Activated CD8-positive, alpha-beta T cell treated with anti-CD3 and anti-CD28 coated beads, Interleukin-2, amount 10 ng/mL, durations not matched to agents 7 days and 5 days (primary cell): Measurements from ENCODE around the gene CEP128. TPM values are rescaled to one million over a fixed set of nuclear protein-coding genes. Genes with fewer than 3 reads are reported as not detected.
A peak's percentile ranks its signal among the peaks of the same experiment; 100 is the strongest.

Source experiments
- ATAC-seq: fragments of 150-1000 bp; cut with Tn5 transposase; one replicate; pipeline ENCODE4 v1.10.0; 2021; ENCODE audit warnings: moderate library complexity
- CTCF ChIA-PET: fragments of 350-600 bp; sonication (Branson Sonifier 250); formaldehyde crosslinking; loops from one replicate; lab custom pipeline; 2021; ENCODE audit warnings: antibody characterized with exemption; lab: Charles Lee
- POLR2A ChIA-PET: fragments of 350-600 bp; sonication (Branson Sonifier 250); formaldehyde crosslinking; loops from one replicate; lab custom pipeline; 2021; ENCODE audit warnings: antibody characterized with exemption; lab: Charles Lee
- DNase-seq: peaks from one replicate; pipeline ENCODE4 v3.0.0-alpha.2; 2020
- H3K27ac Mint-ChIP-seq: one replicate; pipeline ENCODE4 v1.8.0; 2021; ENCODE audit warnings: mild to moderate bottlenecking, mixed read lengths
- H3K27me3 Mint-ChIP-seq: one replicate; pipeline ENCODE4 v1.8.0; 2021; ENCODE audit warnings: low read depth, mixed read lengths
- H3K36me3 Mint-ChIP-seq: one replicate; pipeline ENCODE4 v1.8.0; 2021; ENCODE audit warnings: low read depth, mixed read lengths
- H3K4me1 Mint-ChIP-seq: one replicate; pipeline ENCODE4 v1.8.0; 2021; ENCODE audit warnings: low read depth, mixed read lengths
- H3K4me3 Mint-ChIP-seq: one replicate; pipeline ENCODE4 v1.8.0; 2021; ENCODE audit warnings: mild to moderate bottlenecking, mixed read lengths
- H3K9me3 Mint-ChIP-seq: one replicate; pipeline ENCODE4 v1.8.0; 2022; ENCODE audit warnings: mixed read lengths; ENCODE audit not compliant: insufficient read depth
- total RNA-seq, 2 experiments: library from RNA; stranded (reverse); gene quantifications; one replicate each; pipeline ENCODE4 v1.2.3, GENCODE V29; 2021

The CEP128 gene
- total RNA-seq, 2 experiments from 2014 or later = 32.9 to 35.8 TPM

- CTCF ChIA-PET = interaction anchor here (0.6 kb wide), 1 partner anchor 1953 kb away, joined by 3 read pairs; no protein-coding TSS in a partner anchor
- Mint-ChIP-seq H3K36me3 (no peaks in the 10 kb centered on the region), H3K9me3 (peaks cover 3% of the 10 kb centered on the region), H3K27ac (no peak overlapping the region), H3K4me3 (no peak overlapping the region), H3K27me3 (no peaks in the 10 kb centered on the region), H3K4me1 (peaks cover 10% of the 10 kb centered on the region)
- POLR2A ChIA-PET = no interaction called here
- DNase-seq (no peak), ATAC-seq (no peak)
Observed at GRCh38 chr14:80494769-80495168, 446.8 kb downstream of the CEP128 start.

DNA sequence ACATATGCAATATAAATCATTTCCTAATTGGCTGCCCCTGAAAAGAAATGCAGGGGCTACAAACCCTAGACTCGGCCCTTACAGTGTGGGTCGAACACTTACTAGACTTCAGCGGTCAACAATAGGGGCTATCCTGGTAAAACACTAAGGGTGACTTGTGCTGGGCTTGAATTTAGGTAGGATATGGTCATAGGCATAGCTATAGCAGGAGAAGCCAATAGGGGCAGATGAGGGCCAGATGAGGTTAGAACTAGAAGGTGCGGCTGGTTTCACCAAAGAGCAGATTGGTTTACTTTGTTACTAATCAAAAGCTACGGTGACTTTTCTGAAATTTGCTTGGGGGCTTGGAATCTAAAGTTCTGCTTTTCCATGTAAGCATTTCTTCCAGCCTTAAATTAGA is 447.9 kb downstream of the CEP128 start:
- Mint-ChIP-seq H3K4me3 (no peak overlapping the region), H3K27me3 (no peaks in the 10 kb centered on the region), H3K27ac (no peak overlapping the region), H3K4me1 (peaks cover 10% of the 10 kb centered on the region), H3K36me3 (no peaks in the 10 kb centered on the region), H3K9me3 (peaks cover 3% of the 10 kb centered on the region)
- ChIA-PET CTCF (no interaction called here), POLR2A (no interaction called here)
- DNase-seq (no peak), ATAC-seq (no peak)

DNA sequence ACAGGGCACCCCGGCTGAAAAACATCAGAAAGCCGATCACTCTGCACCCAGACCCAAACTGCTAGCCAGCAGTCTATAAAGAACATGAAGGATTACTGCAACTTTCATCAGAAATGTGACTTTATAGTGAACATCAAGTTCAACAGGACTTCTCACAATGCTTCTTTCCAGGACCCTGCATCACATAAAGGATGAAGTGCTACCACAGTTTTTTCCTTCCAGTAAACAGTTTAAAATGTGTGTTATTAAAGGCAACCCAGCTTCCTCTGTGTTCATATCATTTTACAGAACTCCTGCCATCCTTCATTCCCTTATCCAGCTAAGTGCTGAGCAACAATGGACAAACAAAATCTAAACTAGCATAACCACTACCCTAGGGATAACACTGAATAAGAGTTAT is 449.9 kb downstream of the CEP128 start:
- H3K4me1 Mint-ChIP-seq = peaks cover 10% of the 10 kb centered on the region
- ATAC-seq (no peak), DNase-seq (no peak)
- peaks cover 3% of the 10 kb centered on the region for H3K9me3 Mint-ChIP-seq
- no peaks in the 10 kb centered on the region for H3K36me3 Mint-ChIP-seq
- POLR2A ChIA-PET = no interaction called here
- CTCF ChIA-PET = no interaction called here
- H3K27ac Mint-ChIP-seq = no peak overlapping the region
- H3K27me3 Mint-ChIP-seq = no peaks in the 10 kb centered on the region
- H3K4me3 Mint-ChIP-seq = no peak overlapping the region

DNA sequence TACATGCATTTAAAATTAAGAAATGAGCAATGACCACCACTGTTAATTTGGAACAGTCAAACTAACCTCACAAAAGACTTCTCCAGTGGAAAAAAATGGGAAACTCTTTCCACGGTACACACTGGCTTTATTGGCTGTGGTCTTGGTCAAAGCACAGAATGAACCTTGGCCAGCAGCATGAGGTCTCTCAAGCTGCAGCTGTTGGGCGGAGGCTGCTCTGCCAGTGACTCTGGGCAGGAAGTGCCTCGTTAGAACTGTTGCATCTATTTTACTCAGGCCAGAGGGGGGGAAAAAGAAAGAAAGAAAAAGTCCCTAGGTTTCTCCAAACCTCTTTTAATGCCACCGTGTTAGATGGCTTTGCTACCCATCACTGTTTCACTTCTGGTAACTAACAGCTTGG is 450.4 kb downstream of the CEP128 start:
- DNase-seq = peak; percentile 20
- no peaks in the 10 kb centered on the region for H3K36me3 Mint-ChIP-seq
- ATAC-seq = no peak
- H3K9me3 Mint-ChIP-seq = peaks cover 3% of the 10 kb centered on the region
- CTCF ChIA-PET = no interaction called here
- peak overlapping the region; percentile 46 for H3K27ac Mint-ChIP-seq
- H3K27me3 Mint-ChIP-seq = no peaks in the 10 kb centered on the region
- H3K4me1 Mint-ChIP-seq = peaks cover 10% of the 10 kb centered on the region
- H3K4me3 Mint-ChIP-seq = no peak overlapping the region
- POLR2A ChIA-PET = no interaction called here

- POLR2A ChIA-PET = no interaction called here
- CTCF ChIA-PET = interaction anchor here (0.7 kb wide), 1 partner anchor 11 kb away, joined by 3 read pairs; no protein-coding TSS in a partner anchor
- ATAC-seq (no peak), DNase-seq (no peak)
- no peaks in the 10 kb centered on the region for H3K36me3 Mint-ChIP-seq
- H3K27ac Mint-ChIP-seq = no peak overlapping the region
- H3K4me3 Mint-ChIP-seq = no peak overlapping the region
- H3K4me1 Mint-ChIP-seq = peaks cover 10% of the 10 kb centered on the region
- peaks cover 3% of the 10 kb centered on the region for H3K9me3 Mint-ChIP-seq
- no peaks in the 10 kb centered on the region for H3K27me3 Mint-ChIP-seq
Observed at GRCh38 chr14:80489513-80489912, 452.0 kb downstream of the CEP128 start.

DNA sequence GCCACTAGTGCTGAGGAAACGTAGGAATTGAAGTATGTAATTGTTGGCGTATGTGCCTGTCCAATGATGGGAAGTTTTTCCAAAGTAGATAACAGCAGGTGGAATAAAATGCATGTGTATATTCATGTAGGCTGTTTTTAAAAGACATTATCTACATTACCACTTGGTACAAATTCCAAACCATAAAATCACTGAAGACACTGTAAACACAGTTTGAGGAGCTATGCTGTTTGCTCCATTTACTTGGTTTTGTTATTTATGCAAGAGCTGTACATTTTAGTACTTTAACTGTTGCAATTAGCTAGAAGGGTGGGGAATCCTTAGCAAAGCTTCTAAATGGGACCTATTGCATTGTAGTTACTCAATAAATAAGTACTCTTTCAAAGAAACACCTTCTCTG is 455.8 kb downstream of the CEP128 start:
- ChIA-PET CTCF (no interaction called here), POLR2A (no interaction called here)
- no peaks in the 10 kb centered on the region for H3K36me3 Mint-ChIP-seq
- DNase-seq (no peak), ATAC-seq (no peak)
- H3K4me1 Mint-ChIP-seq = no peaks in the 10 kb centered on the region
- H3K27me3 Mint-ChIP-seq = no peaks in the 10 kb centered on the region
- H3K9me3 Mint-ChIP-seq = peaks cover 3% of the 10 kb centered on the region
- H3K4me3 Mint-ChIP-seq = no peak overlapping the region
- H3K27ac Mint-ChIP-seq = no peak overlapping the region

DNA sequence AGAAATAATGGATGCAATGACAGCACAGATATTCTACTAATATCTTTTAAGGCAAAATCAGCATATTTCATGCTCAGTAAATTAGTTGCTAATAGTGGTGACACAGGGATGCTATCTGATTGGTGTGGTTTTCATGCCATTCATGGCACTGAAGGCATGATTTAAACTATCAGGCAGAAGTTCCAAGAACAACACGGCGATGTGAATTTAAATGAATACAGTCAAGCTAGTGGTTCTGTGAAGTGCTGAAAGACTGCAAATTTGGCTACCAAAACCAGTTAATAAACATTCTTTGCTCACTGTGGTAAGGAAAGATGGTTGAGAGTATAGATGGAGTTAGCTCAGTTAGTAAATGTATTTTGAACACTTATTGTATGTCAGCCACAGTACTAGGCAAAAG is 458.2 kb downstream of the CEP128 start:
- ChIA-PET POLR2A (no interaction called here), CTCF (no interaction called here)
- Mint-ChIP-seq H3K4me3 (no peak overlapping the region), H3K27me3 (no peaks in the 10 kb centered on the region), H3K27ac (no peak overlapping the region), H3K4me1 (no peaks in the 10 kb centered on the region), H3K9me3 (no peaks in the 10 kb centered on the region), H3K36me3 (no peaks in the 10 kb centered on the region)
- ATAC-seq (no peak), DNase-seq (no peak)

- Mint-ChIP-seq H3K4me1 (no peaks in the 10 kb centered on the region), H3K36me3 (no peaks in the 10 kb centered on the region), H3K4me3 (no peak overlapping the region), H3K27ac (no peak overlapping the region), H3K9me3 (peaks cover 9% of the 10 kb centered on the region), H3K27me3 (no peaks in the 10 kb centered on the region)
- ChIA-PET CTCF (no interaction called here), POLR2A (no interaction called here)
- no peak for ATAC-seq
- no peak for DNase-seq
Observed at GRCh38 chr14:80477388-80478160, 464.0 kb downstream of the CEP128 start.

DNA sequence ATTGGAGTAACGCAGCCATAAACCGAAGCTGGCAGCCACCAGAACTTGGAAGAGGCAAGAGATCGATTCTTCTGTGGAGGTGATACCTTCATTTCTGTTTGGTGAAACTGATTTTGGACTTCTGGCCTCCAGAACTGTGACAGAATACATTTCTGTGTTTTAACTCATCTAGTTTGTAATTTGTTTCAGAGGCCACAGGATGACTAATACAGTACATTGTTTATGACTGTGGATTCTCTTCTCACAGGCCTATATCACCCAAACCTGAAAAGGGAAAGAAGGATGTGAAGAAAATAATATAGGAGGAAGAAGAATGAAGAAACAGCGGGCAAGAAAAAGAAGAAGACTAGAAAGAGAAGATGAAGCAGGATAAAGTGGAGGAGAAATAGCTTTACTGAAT is 466.5 kb downstream of the CEP128 start:
- POLR2A ChIA-PET = no interaction called here
- Mint-ChIP-seq H3K27me3 (no peaks in the 10 kb centered on the region), H3K4me1 (no peaks in the 10 kb centered on the region), H3K36me3 (no peaks in the 10 kb centered on the region), H3K4me3 (no peak overlapping the region), H3K27ac (no peak overlapping the region), H3K9me3 (peaks cover 15% of the 10 kb centered on the region)
- CTCF ChIA-PET = no interaction called here
- ATAC-seq (no peak), DNase-seq (no peak)

- POLR2A ChIA-PET = no interaction called here
- Mint-ChIP-seq H3K4me1 (no peaks in the 10 kb centered on the region), H3K4me3 (no peak overlapping the region), H3K36me3 (no peaks in the 10 kb centered on the region), H3K27me3 (no peaks in the 10 kb centered on the region), H3K9me3 (peaks cover 5% of the 10 kb centered on the region), H3K27ac (no peak overlapping the region)
- ATAC-seq (no peak), DNase-seq (no peak)
- CTCF ChIA-PET = no interaction called here
Observed at GRCh38 chr14:80468331-80469122, 473.0 kb downstream of the CEP128 start.

DNA sequence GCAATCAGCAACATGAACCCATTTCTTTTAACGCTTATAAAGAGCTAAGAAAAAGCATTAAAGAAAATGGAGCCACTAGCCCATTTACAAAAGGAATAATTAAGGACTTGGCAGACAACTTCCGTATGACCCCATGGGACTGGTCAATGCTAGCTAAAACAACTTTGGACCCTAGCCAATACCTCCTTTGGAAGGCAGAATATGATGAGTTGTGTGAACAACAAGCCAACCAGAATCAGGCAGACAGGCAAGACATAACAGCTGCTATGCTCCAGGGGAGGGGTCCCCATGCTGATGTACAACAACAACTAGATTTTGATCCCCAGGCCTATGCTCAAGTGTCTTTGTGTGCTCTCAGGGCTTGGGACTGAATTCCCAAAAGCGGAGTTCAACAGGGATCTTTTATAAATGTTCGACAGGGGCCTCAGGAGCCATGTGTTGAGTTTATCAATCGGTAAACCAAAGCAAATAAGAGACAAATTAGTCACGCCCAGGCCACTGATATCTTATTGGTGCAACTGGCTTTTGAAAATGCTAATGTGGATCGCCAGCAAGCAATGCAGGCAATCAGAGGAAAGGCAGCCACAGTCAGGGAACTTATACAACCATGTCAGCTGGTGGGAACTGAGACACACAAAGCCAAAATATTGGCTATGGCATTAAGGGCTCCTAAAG is 475.9 kb downstream of the CEP128 start:
- no peak overlapping the region for H3K4me3 Mint-ChIP-seq
- no peak overlapping the region for H3K27ac Mint-ChIP-seq
- DNase-seq (no peak), ATAC-seq (no peak)
- no peaks in the 10 kb centered on the region for H3K9me3 Mint-ChIP-seq
- POLR2A ChIA-PET = no interaction called here
- H3K36me3 Mint-ChIP-seq = no peaks in the 10 kb centered on the region
- CTCF ChIA-PET = no interaction called here
- no peaks in the 10 kb centered on the region for H3K4me1 Mint-ChIP-seq
- H3K27me3 Mint-ChIP-seq = no peaks in the 10 kb centered on the region
